DMS79 (cell line): ENCODE results near the gene APPL1.
"Not testable (repeated sequence)": the region's sequence is repeated elsewhere in the genome, so short reads cannot be mapped to it uniquely, and the experiment has no call there.

Experiments used
- DNase-seq: peaks from one replicate; lab custom pipeline; 2025; lab: John Stamatoyannopoulos, UW

APPL1 gene

DNA sequence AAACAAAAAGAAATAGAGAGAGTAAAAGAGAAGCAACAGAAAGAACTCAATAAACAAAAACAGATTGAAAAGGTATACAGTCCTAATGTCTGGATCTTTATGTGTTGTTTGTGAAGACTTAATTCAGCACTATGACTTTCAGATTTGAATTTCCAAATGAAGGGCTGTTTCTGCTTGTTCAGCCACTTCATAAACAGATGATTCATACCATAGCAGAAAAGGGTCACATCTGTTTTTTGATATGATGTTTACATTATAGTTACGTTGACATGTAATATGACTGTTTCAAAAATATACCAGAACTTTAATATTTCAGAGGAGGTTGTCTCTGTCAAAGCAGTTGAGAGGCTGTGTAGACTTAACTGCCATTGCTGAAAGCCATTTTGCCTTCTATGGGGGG is 40.9 kb downstream of the APPL1 start:
- no peak for DNase-seq

GRCh38 chr3:57274845-57275244 is 47.3 kb downstream of the APPL1 start:
- no peak for DNase-seq

DNA sequence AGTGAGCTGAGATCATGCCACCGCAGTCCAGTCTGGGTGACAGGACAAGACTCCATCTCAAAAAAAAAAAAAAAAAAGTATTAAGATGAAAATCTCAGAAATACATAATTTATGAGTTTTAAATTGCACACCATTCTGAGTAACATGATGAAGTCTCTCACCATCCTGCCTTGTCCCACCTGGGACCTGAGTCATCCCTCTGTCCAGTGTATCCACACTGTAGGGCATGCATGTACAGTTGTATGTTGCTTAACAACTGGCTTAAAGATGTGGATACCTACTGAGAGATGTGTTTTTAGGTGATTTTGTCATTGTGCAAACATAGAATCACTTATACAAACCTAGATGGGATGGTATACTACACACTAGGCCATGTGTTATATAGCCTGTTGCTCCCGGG is 47.9 kb downstream of the APPL1 start:
- DNase-seq, result no peak

DNA sequence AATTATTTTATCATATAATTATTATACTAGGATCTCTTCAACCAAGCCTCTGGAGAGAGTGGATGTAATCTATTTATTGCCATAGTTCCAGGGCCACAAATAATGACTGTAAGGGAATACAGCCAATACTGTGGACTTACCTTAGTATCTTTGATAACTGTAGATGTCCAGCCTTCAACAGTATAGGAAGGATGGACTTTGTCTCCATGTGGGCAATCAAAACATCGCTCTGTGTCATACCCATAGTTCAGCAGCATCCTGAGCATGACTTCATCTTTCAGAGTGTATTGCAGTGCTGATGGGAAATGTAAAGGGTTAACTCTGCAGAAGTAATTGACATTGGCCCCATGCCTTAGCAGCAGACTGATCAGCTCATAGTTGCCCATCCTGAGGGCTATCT is 50.7 kb downstream of the APPL1 start:
- DNase-seq, result no peak

DNA sequence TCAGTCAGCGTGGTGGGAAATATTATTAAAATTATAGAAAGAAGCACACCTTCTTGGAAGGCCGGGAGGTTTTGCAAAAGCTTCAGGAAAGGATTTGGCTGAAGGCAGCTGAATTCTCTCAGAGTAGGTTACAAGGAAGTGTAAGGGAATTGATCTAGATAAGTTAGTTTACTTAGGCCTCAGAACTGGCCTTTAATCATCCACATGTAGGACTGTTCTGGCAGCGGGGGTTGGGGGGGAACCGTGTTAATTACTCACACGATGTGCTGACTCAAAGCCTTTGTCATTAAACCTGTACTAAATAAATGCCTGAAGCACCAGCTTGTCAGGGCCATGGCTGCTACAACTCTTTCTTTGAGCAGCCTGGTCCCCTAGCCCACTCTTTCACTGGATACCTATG is 52.2 kb downstream of the APPL1 start:
- DNase-seq, result no peak

- DNase-seq, result no peak
Observed at GRCh38 chr3:57281715-57282114, 54.2 kb downstream of the APPL1 start.

GRCh38 chr3:57283334-57283733 is 55.8 kb downstream of the APPL1 start:
- DNase-seq, result no peak

DNA sequence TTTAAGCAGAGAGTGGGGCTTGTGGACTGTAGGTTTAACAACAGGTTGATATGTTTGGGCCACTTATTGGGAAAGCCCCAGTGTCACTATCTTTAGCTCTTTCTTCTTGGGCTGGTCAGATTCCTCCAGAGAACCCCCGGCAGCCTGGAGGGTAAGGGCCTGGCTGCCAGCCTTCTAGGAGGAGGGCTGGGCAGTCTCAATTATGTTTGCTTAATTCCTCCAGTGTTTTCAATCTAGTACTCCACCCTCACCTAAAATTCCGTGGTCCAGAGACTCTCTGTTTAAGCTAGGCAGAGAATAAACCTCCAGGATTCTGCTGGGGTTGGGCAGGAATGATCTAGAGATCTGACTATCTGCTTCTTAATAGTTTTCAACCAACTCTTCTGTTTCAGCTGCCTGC is 59.7 kb downstream of the APPL1 start:
- DNase-seq, result no peak

DNA sequence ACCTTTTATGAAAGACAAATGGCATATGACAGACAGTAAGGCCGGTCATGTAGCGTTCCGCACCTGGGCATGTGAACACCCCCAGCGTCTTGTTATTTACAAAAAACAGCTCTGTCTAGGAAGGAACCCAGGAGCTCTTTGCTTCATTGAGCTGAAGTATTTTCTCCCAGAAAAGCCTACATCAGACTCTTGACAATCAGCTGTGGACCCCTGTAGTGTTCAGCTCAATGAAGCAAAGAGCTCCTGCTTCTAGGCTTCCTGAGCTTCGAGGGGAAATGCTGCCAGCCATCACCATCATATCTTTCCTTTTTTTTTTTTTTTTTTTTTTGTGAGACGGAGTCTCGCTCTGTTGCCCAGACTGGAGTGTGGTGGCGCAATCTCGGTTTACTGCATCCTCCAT is 60.9 kb downstream of the APPL1 start:
- no peak for DNase-seq

DNA sequence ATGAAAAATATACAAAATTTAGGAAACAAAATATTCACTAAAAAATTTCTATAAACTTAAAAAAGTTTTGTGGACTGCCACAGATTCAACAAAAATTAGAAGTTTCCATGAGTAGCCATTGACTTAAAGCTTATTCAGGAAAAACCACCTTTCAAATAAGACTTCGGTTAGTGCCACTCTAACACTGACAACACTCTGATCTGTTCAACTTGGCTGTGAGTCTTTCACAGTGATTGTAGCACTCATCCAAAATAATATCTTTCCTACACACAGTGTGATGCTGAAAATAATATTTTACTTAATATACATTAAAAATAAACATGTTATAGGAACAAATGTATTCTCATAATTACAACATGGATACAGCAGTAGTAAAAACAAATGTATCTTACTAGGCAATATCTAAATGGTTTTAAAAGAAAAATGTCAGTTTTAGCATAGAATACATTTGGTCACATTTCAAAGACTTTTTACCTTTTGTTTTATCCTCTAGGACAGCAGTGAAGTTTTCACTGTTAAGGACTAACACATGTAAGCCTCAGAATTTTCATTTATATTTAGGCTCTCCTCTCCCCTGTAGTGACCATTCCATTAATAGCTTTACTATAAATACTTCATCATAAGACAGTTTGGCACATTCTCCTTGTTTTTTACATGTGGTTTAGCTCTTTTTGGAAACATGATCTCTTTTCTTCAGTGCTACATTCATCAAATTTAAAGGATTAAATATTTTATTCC is 64.8 kb downstream of the APPL1 start, which contains the start of gene ASB14:
ASB14 (minus strand) TSS at position 527 of the 738 bp plus-strand sequence. CDS start 652 bp downstream, outside the sequence.
- no peak for DNase-seq

- DNase-seq, result no peak
Observed at GRCh38 chr3:57292897-57293526, 65.5 kb downstream of the APPL1 start.

- no peak for DNase-seq
Observed at GRCh38 chr3:57298041-57298440, 70.5 kb downstream of the APPL1 start.

DNA sequence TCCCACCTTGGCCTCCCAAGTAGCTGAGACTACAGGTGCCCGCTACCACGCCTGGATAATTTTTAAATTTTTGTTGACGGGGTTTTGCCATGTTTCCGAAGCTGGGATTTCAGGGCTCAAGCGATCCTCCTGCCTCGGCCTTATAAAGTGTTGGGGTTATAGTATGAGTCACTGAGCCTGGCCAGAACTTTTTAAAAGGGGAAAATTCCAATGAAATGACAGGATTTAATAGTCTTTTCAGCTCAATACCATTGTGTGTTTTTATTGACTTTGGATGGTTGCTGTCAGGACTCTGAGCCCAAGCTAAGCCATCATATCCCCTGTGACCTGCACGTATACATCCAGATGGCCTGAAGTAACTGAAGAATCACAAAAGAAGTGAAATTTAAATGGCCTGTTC is 76.0 kb downstream of the APPL1 start:
- DNase-seq, result not testable (repeated sequence)

GRCh38 chr3:57309769-57310360 is 82.3 kb downstream of the APPL1 start:
- DNase-seq, result no peak

- no peak for DNase-seq
Observed at GRCh38 chr3:57314204-57314603, 86.7 kb downstream of the APPL1 start.
